ENCODE data around the gene SMIM36. TPM values are rescaled to one million over a fixed set of nuclear protein-coding genes. Genes with fewer than 3 reads are reported as not detected.

The SMIM36 gene
- total RNA-seq, 1 donor from 2014 or later: not detected

- intact Hi-C loops (cut with DNase I): no loop called here
- Histone ChIP-seq H3K4me3 (no peak overlapping the region), H3K9me3 (no peaks in the 10 kb centered on the region), H3K36me3 (no peaks in the 10 kb centered on the region), H3K4me1 (no peaks in the 10 kb centered on the region), H3K27ac (no peak overlapping the region), H3K27me3 (no peaks in the 10 kb centered on the region)
- no peak for TF ChIP-seq CTCF (IDR thresholded peaks at IDR 0.05)
- no peak for DNase-seq (ENCODE audit: low spot score in 2 of 2)
These were observed 66.5 kb downstream of the SMIM36 start for GRCh38 chr17:55444471-55445441.

- intact Hi-C loops (cut with DNase I): no loop called here
- H3K4me1 ChIP-seq: no peaks in the 10 kb centered on the region
- no peak for DNase-seq (ENCODE audit: low spot score in 2 of 2)
- TF ChIP-seq CTCF (IDR thresholded peaks at IDR 0.05): no peak
- H3K4me3 ChIP-seq: no peak overlapping the region
- H3K27me3 ChIP-seq: no peaks in the 10 kb centered on the region
- no peak overlapping the region for H3K27ac ChIP-seq
- no peaks in the 10 kb centered on the region for H3K9me3 ChIP-seq
- no peaks in the 10 kb centered on the region for H3K36me3 ChIP-seq
These were observed 67.3 kb downstream of the SMIM36 start for GRCh38 chr17:55443904-55444303.

GRCh38 chr17:55442953-55443683 lies 68.1 kb downstream of the SMIM36 start:
- TF ChIP-seq CTCF (IDR thresholded peaks at IDR 0.05): no peak
- H3K4me1 ChIP-seq: no peaks in the 10 kb centered on the region
- no peaks in the 10 kb centered on the region for H3K27me3 ChIP-seq
- H3K36me3 ChIP-seq: no peaks in the 10 kb centered on the region
- no peak overlapping the region for H3K27ac ChIP-seq
- H3K4me3 ChIP-seq: no peak overlapping the region
- H3K9me3 ChIP-seq: no peaks in the 10 kb centered on the region
- DNase-seq (ENCODE audit: low spot score in 2 of 2): no peak
- intact Hi-C loops (cut with DNase I): no loop called here

GRCh38 chr17:55442462-55442861 lies 68.8 kb downstream of the SMIM36 start:
- Histone ChIP-seq H3K27me3 (no peaks in the 10 kb centered on the region), H3K4me3 (no peak overlapping the region), H3K9me3 (no peaks in the 10 kb centered on the region), H3K36me3 (no peaks in the 10 kb centered on the region), H3K27ac (no peak overlapping the region), H3K4me1 (no peaks in the 10 kb centered on the region)
- no peak for TF ChIP-seq CTCF (IDR thresholded peaks at IDR 0.05)
- DNase-seq (ENCODE audit: low spot score in 2 of 2): no peak
- intact Hi-C loops (cut with DNase I): no loop called here

GRCh38 chr17:55441544-55441943 lies 69.7 kb downstream of the SMIM36 start:
- intact Hi-C loops (cut with DNase I): no loop called here
- H3K27ac ChIP-seq: no peak overlapping the region

More at GRCh38 chr17:55441544-55441943, 69.7 kb downstream of the SMIM36 start:
- Histone ChIP-seq H3K4me1 (no peaks in the 10 kb centered on the region), H3K27me3 (no peaks in the 10 kb centered on the region), H3K36me3 (no peaks in the 10 kb centered on the region), H3K4me3 (no peak overlapping the region), H3K9me3 (no peaks in the 10 kb centered on the region)
- DNase-seq (ENCODE audit: low spot score in 2 of 2): no peak
- TF ChIP-seq CTCF (IDR thresholded peaks at IDR 0.05): no peak

Measured in ascending aorta (tissue), 2 donors.